IPS-NIHi7 (cell line): ENCODE data around the gene TRAF4.
"Not testable (repeated sequence)": the region's sequence is repeated elsewhere in the genome, so short reads cannot be mapped to it uniquely, and the experiment has no call there.

ENCODE experiments used
- DNase-seq: peaks from one replicate; pipeline ENCODE4 v3.0.0; 2012; ENCODE audit warnings: mixed read lengths; ENCODE audit errors: extremely low spot score

The TRAF4 gene

DNA sequence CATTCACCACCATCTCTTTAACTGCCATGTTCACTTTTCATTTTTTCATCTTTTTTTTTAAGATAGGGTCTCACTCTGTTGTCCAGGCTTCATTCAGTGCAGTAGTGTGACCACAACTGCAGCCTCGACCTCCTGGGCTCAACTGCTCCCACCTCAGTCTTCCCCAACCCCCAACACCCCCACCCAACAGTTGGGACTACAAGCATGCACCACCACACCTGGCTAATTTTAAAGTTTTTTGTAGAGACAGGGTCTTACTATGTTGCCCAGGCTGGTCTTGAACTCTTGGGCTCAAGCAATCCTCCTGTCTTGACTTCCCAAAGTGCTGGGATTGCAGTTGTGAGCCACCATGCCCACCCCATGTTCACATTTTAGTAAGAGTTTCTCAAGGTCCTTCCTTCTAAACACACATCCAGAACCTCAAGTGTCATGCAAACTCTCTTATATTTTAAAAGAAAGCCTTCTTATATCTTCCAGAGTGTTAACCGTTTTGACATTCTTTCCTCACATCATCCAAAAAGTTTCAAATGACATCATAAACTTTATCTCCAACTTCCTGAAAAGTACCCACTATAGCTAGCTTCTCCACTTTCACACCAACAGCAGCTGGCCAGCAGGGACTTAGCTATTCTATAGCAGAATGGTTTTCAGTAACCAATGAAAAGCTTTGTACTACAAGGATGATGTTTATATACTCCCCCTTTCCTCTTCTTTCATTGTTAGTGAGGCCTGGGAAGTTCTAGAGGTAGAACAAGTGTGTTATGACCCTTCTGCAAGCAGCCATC, 49.3 kb downstream of the TRAF4 start:
- peak; percentile 21 for DNase-seq

DNA sequence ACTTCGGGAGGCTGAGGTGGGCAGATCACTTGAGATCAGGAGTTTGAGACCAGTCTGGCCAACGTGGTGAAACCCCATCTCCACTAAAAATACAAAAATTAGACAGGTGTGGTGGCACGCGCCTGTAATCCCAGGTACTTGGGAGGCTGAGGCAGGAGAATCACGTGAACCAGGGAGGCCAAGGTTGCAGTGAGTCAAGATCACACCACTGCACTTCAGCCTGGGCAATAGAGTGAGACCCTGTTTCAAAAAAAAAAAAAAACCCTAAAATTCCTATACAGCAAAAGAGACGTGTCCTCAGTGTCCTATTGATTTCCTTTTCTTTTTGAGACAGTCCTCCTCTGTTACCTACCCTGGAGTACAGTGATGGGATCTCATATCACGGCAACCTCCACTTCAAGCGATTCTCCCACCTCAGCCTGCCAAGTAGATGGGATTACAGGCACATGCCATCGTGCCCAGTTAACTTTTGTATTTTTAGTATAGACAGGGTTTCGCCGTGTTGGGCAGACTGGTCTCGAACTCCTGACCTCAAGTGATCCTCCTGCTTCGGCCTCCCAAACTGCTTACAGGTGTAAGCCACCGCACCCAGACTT, 51.1 kb downstream of the TRAF4 start:
- not testable (repeated sequence) for DNase-seq

DNA sequence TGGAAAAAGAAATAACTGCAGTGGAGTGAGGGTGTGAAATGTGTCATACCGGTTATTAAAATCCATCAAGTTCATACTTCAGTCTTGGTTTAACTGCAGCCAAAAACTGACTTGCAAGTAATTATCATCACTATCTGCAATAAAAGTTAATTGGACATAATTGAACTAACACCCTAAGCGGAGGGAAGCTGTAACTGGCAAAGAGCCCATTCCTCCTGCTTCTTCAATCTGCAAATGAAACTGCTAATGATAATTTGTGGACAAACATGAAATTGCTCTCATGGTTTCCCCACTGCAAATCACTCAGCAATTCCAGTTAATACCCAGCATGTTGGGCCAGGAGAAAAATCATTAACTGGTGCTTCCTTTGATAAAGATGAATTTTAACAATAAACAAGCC, 52.3 kb downstream of the TRAF4 start:
- no peak for DNase-seq
